HG03159 (cell line): ENCODE measurements around the gene CCZ1B.
A peak's percentile ranks its signal among the peaks of the same experiment; 100 is the strongest.
"Not testable (repeated sequence)": the region's sequence is repeated elsewhere in the genome, so short reads cannot be mapped to it uniquely, and the experiment has no call there.

ENCODE experiments used
- ATAC-seq: cut with Tn5 transposase; IDR thresholded peaks from one replicate; pipeline ENCODE4 v1.9.1; 2021; ENCODE audit warnings: mild to moderate bottlenecking, moderate library complexity; ENCODE audit not compliant: unreplicated experiment

The CCZ1B gene

GRCh38 chr7:6826151-6826550, at the start of gene CCZ1B:
TSS of gene CCZ1B (minus strand) at chr7:6826275. CDS start at chr7:6826197, 78 bp downstream.
- peak; percentile 99 for ATAC-seq

DNA sequence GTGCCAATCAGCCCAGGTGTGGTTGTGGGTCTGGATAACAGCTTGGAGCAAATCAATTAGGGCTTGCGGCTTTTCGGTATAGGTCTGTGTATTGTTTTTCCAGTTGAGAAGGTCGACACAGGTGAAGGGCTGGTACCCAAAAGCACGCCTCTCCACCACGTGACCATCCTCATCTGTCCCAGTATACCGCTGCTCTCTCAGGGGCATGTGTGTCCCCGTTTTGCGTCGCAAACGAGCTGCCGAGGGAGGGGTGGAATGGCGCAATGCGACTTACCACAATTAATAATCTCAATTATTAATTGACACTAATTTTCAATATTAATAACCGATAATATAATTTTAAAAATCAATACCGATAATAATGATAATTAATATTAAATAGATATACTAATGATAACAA, 48.9 kb upstream of the CCZ1B start:
- not testable (repeated sequence) for ATAC-seq

DNA sequence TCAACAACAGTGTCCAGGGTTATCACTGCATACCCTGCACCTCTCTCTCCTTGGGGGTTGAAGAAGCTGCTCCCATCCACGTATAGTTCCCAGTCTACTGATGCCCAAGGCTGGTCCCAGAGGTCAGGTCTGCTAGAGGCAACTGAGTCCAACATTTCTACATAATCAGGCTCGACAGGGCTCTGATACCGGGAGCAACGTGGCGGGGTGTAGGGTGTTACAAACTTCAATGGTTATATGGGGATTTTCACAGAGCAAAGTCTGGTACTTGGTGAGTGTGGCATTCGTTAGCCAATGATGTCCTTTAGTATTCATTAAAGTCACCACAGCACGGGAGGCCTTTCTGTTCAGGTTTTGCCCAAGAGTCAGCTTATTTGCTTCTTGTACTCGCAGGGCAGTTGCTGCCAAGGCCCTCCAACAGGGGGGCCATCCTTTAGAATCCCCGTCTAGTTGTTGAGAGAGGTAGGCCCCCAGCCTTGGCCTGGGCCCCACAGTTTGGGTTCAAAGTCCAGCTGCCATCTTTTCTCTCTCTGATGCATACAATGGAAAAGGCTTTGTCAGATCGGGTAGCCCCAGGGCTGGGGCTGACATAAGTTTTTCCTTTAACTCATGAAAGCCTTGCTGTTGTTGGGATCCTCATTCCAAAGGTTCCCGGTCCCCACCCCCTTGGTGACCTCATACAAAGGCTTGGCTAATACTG, 46.3 kb upstream of the CCZ1B start:
- not testable (repeated sequence) for ATAC-seq

DNA sequence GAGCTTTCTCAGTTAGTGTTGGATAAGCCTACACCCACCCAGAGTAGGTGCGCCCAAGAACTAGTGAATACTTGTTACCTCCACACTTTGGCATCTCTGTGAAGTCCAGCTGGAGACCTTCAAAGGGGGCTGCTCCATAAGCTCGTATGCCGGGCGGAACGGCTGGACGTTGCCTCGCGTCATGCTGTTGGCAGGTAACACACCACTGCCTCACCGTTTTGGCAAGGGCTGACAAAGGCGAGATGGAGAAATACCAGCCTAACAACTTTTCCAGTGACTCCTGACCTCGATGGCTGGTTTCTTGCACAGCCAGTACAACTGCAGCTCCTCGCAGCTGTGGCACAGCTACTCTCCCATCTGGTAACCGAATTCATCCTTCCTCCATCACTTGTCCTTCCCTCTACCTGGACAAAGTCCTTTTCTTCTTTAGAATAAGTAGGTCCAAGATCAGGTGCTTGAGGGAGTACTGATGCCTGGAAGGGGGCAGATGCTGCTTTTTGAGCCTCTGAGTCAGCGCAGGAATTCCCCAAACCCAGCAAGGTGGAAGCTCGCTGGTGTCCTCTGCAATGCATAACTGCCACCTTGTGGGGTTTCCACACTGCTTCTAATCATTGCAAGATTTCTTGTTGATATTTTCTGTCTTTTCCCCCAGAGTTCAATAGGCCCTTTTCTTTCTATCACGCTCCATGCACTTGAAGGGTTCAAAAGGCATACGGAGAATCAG, 45.5 kb upstream of the CCZ1B start:
- not testable (repeated sequence) for ATAC-seq

DNA sequence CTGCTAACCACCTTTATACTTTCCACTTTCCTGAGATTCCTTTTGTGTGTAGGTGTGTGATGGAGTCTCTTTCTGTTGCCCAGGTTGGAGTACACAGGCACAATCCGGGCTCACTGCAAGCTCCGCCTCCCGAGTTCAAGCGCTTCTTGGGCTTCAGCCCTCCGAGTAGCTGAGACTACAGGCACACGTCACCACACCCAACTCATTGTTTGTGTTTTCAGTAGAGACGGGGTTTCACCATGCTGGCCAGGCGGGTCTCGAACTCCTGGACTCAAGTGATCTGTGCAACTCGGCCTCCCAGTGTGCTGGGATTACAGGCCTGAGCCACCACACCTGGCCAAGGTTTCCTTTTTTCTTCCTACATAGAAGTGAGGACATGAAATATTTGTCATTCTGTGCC, 38.7 kb upstream of the CCZ1B start:
- not testable (repeated sequence) for ATAC-seq

- ATAC-seq, result not testable (repeated sequence)
Measured at GRCh38 chr7:6864188-6864587, 38.1 kb upstream of the CCZ1B start.

- ATAC-seq, result not testable (repeated sequence)
Measured at GRCh38 chr7:6862876-6863275, 36.8 kb upstream of the CCZ1B start.

GRCh38 chr7:6857721-6858314, 31.7 kb upstream of the CCZ1B start:
- not testable (repeated sequence) for ATAC-seq

GRCh38 chr7:6855563-6856131, 29.6 kb upstream of the CCZ1B start:
- not testable (repeated sequence) for ATAC-seq

GRCh38 chr7:6854747-6855562, 28.9 kb upstream of the CCZ1B start:
- not testable (repeated sequence) for ATAC-seq

GRCh38 chr7:6853681-6854080, 27.6 kb upstream of the CCZ1B start:
- ATAC-seq, result not testable (repeated sequence)

GRCh38 chr7:6849127-6849526, 23.1 kb upstream of the CCZ1B start:
- not testable (repeated sequence) for ATAC-seq

GRCh38 chr7:6847751-6848150, 21.7 kb upstream of the CCZ1B start:
- not testable (repeated sequence) for ATAC-seq

GRCh38 chr7:6845971-6846449, 19.9 kb upstream of the CCZ1B start:
- ATAC-seq, result not testable (repeated sequence)

DNA sequence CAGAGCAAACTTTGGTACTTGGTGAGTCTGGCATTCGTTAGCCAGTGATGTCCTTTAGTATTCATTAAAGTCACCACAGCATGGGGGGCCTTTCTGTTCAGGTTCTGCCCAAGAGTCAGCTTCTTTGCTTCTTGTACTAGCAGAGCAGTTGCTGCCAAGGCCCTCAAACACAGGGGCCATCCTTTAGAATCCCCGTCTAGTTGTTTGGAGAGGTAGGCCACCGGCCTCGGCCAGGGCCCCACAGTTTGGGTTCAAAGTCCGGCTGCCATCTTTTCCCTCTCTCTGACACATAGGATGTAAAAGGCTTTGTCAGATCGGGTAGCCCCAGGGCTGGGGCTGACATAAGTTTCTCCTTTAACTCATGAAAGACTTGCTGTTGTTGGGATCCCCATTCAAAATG, 17.6 kb upstream of the CCZ1B start:
- not testable (repeated sequence) for ATAC-seq

DNA sequence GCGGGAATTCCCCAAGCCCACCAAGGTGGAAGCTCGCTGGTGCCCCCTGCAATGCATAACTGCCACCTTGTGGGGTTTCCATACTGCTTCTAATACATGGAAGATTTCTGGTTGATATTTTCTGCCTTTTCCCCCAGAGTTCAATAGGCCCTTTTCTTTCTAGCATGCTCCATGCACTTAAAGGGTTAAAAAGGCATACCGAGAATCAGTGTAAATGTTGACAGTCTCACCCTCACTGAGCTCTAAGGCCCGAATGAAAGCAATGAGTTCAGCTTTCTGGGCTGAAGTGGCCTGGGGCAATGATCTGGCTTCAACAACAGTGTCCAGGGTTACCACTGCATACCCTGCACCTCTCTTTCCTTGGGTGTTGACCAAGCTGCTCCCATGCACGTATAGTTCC, 17.0 kb upstream of the CCZ1B start:
- ATAC-seq, result not testable (repeated sequence)

GRCh38 chr7:6842278-6842921, 16.3 kb upstream of the CCZ1B start:
- not testable (repeated sequence) for ATAC-seq

DNA sequence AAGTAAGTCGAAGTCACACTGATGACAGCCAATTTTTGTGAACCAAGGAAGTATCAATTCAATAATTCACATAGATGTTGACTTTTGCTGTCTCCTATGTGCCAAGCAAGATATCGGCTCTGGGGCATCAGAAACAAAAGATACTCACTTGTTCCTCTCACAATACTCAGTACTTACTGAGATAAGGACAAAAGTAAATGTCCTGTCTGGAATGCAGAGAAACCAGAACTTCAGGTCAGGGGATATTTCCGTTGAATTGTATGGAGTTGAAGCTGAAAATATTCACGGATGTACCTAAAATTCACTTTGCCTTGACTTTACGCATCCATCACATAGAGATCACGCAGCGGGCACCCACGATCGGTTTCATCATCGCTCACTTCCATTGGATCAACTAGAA, 11.0 kb upstream of the CCZ1B start:
- ATAC-seq, result not testable (repeated sequence)

- ATAC-seq, result not testable (repeated sequence)
Measured at GRCh38 chr7:6835521-6835920, 9.4 kb upstream of the CCZ1B start.

DNA sequence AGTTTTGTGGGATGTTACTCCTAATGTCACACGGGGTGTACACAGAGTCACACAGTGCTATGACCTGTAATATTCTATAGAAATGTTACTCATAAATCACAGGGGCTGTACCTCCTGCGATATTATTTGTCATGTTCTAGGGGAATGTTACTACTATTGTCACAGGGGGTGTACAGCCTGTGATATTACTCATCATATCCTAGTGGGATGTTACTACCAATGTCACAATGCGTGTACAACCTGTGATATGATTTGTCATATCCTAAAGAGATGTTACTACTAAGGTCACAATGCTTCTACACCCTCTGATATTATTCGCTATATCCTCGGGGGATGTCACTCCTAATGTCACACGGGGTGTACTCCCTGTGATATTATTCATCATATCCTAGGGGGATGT, 7.6 kb upstream of the CCZ1B start:
- no peak for ATAC-seq
